GM23338 (cell line): ENCODE results near the gene ACTR2. TPM values are rescaled to one million over a fixed set of nuclear protein-coding genes. Genes with fewer than 3 reads are reported as not detected.

Source experiments
- ATAC-seq: fragments of 200-7000 bp; cut with Tn5 transposase; 3 replicates; pipeline ENCODE4 v1.9.1; 2020
- DNase-seq: peaks from one replicate; pipeline ENCODE4 v3.0.0-alpha.2; 2015; ENCODE audit warnings: low spot score
- H2AFZ ChIP-seq: fragments of 200-600 bp; sonication (generic); 2 replicates; pipeline ENCODE4 v1.8.0; 2016; ENCODE audit warnings: antibody characterized with exemption, mild to moderate bottlenecking, moderate library complexity
- H3F3A ChIP-seq: fragments of 200-600 bp; sonication (generic); replicated peaks from 2 replicates; pipeline ENCODE4 v1.8.0; 2017; ENCODE audit warnings: antibody characterized with exemption, mixed run types, low read depth
- H3K27ac ChIP-seq: fragments of 200-600 bp; sonication (generic); 2 replicates; pipeline ENCODE4 v1.6.1; 2016; ENCODE audit warnings: low read depth
- H3K27me3 ChIP-seq: fragments of 200-600 bp; sonication (generic); 2 replicates; pipeline ENCODE4 v1.8.0; 2016; ENCODE audit warnings: mild to moderate bottlenecking, mixed run types, moderate library complexity; ENCODE audit not compliant: insufficient read depth
- H3K36me3 ChIP-seq: fragments of 200-600 bp; sonication (generic); 2 replicates; pipeline ENCODE4 v1.8.0; 2016; ENCODE audit warnings: mild to moderate bottlenecking; ENCODE audit not compliant: insufficient read depth
- H3K4me1 ChIP-seq: fragments of 200-600 bp; sonication (generic); 2 replicates; pipeline ENCODE4 v1.8.0; 2016; ENCODE audit warnings: mild to moderate bottlenecking, moderate library complexity; ENCODE audit not compliant: insufficient read depth
- H3K4me2 ChIP-seq: fragments of 200-600 bp; sonication (generic); 2 replicates; pipeline ENCODE4 v1.7.1; 2017; ENCODE audit warnings: mixed run types
- H3K4me3 ChIP-seq: fragments of 200-600 bp; sonication (generic); 2 replicates; pipeline ENCODE4 v1.6.1; 2016; ENCODE audit warnings: mixed run types
- H3K79me2 ChIP-seq: fragments of 200-600 bp; sonication (generic); replicated peaks from 2 replicates; pipeline ENCODE4 v1.8.0; 2017; ENCODE audit warnings: mild to moderate bottlenecking; ENCODE audit not compliant: insufficient read depth
- H3K9me2 ChIP-seq: fragments of 200-600 bp; sonication (generic); 2 replicates; pipeline ENCODE4 v1.8.0; 2017; ENCODE audit not compliant: insufficient read depth
- H4K20me1 ChIP-seq: fragments of 200-600 bp; sonication (generic); replicated peaks from 2 replicates; pipeline ENCODE4 v1.8.0; 2017; ENCODE audit warnings: mild to moderate bottlenecking; ENCODE audit not compliant: insufficient read depth
- H3K27ac Mint-ChIP-seq: 2 replicates; pipeline ENCODE4 v1.8.0; 2020; ENCODE audit warnings: inconsistent platforms, mild to moderate bottlenecking, moderate library complexity, mixed read lengths
- H3K27me3 Mint-ChIP-seq: 3 replicates; pipeline ENCODE4 v1.8.0; 2022; ENCODE audit warnings: low read depth, mild to moderate bottlenecking, moderate library complexity, mixed read lengths, inconsistent platforms; ENCODE audit not compliant: insufficient read depth, poor library complexity
- H3K36me3 Mint-ChIP-seq: 3 replicates; pipeline ENCODE4 v1.8.0; 2021; ENCODE audit warnings: low read depth, mild to moderate bottlenecking, inconsistent platforms, moderate library complexity, mixed read lengths
- H3K4me1 Mint-ChIP-seq: 3 replicates; pipeline ENCODE4 v1.8.0; 2020; ENCODE audit warnings: mild to moderate bottlenecking, inconsistent platforms, mixed read lengths
- H3K4me3 Mint-ChIP-seq: 3 replicates; pipeline ENCODE4 v1.8.0; 2021; ENCODE audit warnings: moderate library complexity, mild to moderate bottlenecking, inconsistent platforms, mixed read lengths
- H3K9me3 Mint-ChIP-seq: 3 replicates; pipeline ENCODE4 v1.8.0; 2020; ENCODE audit warnings: moderate library complexity, mild to moderate bottlenecking, inconsistent platforms, mixed read lengths
- CREB1 ChIP-seq: fragments of 250-450 bp; sonication (Bioruptor Pico); IDR thresholded peaks from 2 replicates; pipeline ENCODE4 v1.5.0; 2020; ENCODE audit warnings: low read depth, mild to moderate bottlenecking, moderate library complexity
- CTCF ChIP-seq, 2 experiments: fragments of 200-600 bp in 1 of 2; sonication (generic) in 1 of 2; conservative IDR thresholded peaks; 2 replicates each; pipeline versions ENCODE4 v1.5.1 to v1.6.1; 2016 to 2017; ENCODE audit warnings: antibody characterized with exemption in 2 of 2, low read depth in 2 of 2, mild to moderate bottlenecking in 2 of 2, moderate library complexity in 1 of 2
- ETS1 ChIP-seq: IDR thresholded peaks from 2 replicates; pipeline ENCODE4 v1.6.1; 2016; ENCODE audit warnings: antibody characterized with exemption
- EZH2 ChIP-seq: fragments of 200-600 bp; sonication (generic); IDR thresholded peaks from one replicate; pipeline ENCODE4 v1.8.0; 2017; ENCODE audit warnings: antibody characterized with exemption, mild to moderate bottlenecking, low read depth; ENCODE audit not compliant: unreplicated experiment
- EZH2phosphoT487 ChIP-seq: fragments of 200-600 bp; sonication (generic); IDR thresholded peaks from one replicate; pipeline ENCODE4 v1.8.1; 2018; ENCODE audit warnings: antibody characterized with exemption; ENCODE audit not compliant: unreplicated experiment
- JUNB ChIP-seq: IDR thresholded peaks from one replicate; pipeline ENCODE4 v1.6.1; 2016; ENCODE audit warnings: antibody characterized with exemption; ENCODE audit not compliant: unreplicated experiment
- NANOG ChIP-seq: IDR thresholded peaks from 2 replicates; pipeline ENCODE4 v1.6.1; 2016; ENCODE audit warnings: antibody characterized with exemption, borderline replicate concordance
- POLR2AphosphoS5 ChIP-seq: IDR thresholded peaks from 2 replicates; pipeline ENCODE4 v1.6.1; 2016; ENCODE audit warnings: antibody characterized with exemption, low read depth
- REST ChIP-seq: IDR thresholded peaks from one replicate; pipeline ENCODE4 v1.6.1; 2018; ENCODE audit warnings: antibody characterized with exemption; ENCODE audit not compliant: unreplicated experiment
- STAT1 ChIP-seq: IDR thresholded peaks from one replicate; pipeline ENCODE4 v1.6.1; 2016; ENCODE audit warnings: antibody characterized with exemption; ENCODE audit not compliant: unreplicated experiment
- ZNF114 ChIP-seq: fragments of 250-450 bp; sonication (Bioruptor Pico); IDR thresholded peaks from 2 replicates; pipeline ENCODE4 v1.5.0; 2020; ENCODE audit warnings: mild to moderate bottlenecking, moderate library complexity
- ZNF331 ChIP-seq: fragments of 250-450 bp; sonication (Bioruptor Pico); IDR thresholded peaks from 2 replicates; pipeline ENCODE4 v1.5.0; 2020; ENCODE audit warnings: low read depth, mild to moderate bottlenecking, moderate library complexity
- polyA plus RNA-seq: library from polyadenylated mRNA; unstranded; fragments of >200 nt; fragmentation: Nextera tagmentation; extraction: Ambion mirVana; gene quantifications from 2 replicates; pipeline ENCODE4 v1.2.1, GENCODE V29; 2016
- total RNA-seq: library from RNA; depleted of rRNA; stranded (reverse); fragments of >200 nt; shearing (Covaris generic); gene quantifications from 2 replicates; pipeline ENCODE4 v1.2.3, GENCODE V29; 2014
- TF ChIP-seq, protein P1 (sequence below): fragments of 250-450 bp; sonication (Bioruptor Pico); IDR thresholded peaks from 2 replicates; pipeline ENCODE4 v1.5.0; 2020; ENCODE audit warnings: mild to moderate bottlenecking, moderate library complexity

The ACTR2 gene
- total and polyA plus RNA-seq, 2 experiments from 2014 or later, result 73.6 to 87.6 TPM

DNA sequence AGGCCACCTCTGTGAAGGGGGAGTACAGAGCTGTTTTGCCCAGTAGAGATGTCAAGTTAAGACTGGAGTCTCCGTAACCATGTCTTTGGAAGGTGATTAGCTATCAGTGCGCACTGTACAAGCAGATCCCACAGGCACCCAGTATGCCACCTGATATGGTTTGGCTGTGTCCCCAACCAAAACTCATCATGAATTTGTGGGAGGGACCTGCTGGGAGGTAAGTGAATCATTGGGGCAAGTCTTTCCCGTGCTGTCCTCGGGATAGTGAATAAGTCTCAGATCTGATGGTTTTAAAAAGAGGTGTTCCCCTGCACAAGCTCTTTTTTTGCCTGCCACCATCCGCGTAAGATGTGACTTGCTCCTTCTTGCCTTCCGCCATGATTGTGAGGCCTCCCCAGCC, 90.2 kb downstream of the ACTR2 start:
- Histone ChIP-seq H3K9me2 (no peaks in the 10 kb centered on the region), H3K4me2 (no peak overlapping the region), H3K27me3 (no peaks in the 10 kb centered on the region), H3K4me1 (no peaks in the 10 kb centered on the region), H3K36me3 (no peaks in the 10 kb centered on the region), H3K4me3 (no peak overlapping the region), H2AFZ (no peak overlapping the region), H4K20me1 (peaks cover 8% of the 10 kb centered on the region), H3K27ac (no peak overlapping the region), H3F3A (no peaks in the 10 kb centered on the region), H3K79me2 (no peaks in the 10 kb centered on the region)
- Mint-ChIP-seq H3K4me3 (no peak overlapping the region), H3K9me3 (no peaks in the 10 kb centered on the region), H3K4me1 (no peaks in the 10 kb centered on the region), H3K27ac (no peak overlapping the region), H3K36me3 (peaks cover 23% of the 10 kb centered on the region), H3K27me3 (peaks cover 13% of the 10 kb centered on the region)
- DNase-seq, result no peak
- TF ChIP-seq ETS1 (no peak), REST (no peak), CTCF (conservative IDR thresholded peaks at IDR 0.05; ENCODE audit: low read depth in 2 of 2) (no peak), EZH2 (no peak), JUNB (no peak), ZNF331 (CRISPR knock-in tag) (no peak), POLR2AphosphoS5 (no peak), STAT1 (no peak), NANOG (no peak), CREB1 (no peak), ZNF114 (CRISPR knock-in tag) (no peak), EZH2phosphoT487 (no peak)
- TF ChIP-seq, protein P1, sequence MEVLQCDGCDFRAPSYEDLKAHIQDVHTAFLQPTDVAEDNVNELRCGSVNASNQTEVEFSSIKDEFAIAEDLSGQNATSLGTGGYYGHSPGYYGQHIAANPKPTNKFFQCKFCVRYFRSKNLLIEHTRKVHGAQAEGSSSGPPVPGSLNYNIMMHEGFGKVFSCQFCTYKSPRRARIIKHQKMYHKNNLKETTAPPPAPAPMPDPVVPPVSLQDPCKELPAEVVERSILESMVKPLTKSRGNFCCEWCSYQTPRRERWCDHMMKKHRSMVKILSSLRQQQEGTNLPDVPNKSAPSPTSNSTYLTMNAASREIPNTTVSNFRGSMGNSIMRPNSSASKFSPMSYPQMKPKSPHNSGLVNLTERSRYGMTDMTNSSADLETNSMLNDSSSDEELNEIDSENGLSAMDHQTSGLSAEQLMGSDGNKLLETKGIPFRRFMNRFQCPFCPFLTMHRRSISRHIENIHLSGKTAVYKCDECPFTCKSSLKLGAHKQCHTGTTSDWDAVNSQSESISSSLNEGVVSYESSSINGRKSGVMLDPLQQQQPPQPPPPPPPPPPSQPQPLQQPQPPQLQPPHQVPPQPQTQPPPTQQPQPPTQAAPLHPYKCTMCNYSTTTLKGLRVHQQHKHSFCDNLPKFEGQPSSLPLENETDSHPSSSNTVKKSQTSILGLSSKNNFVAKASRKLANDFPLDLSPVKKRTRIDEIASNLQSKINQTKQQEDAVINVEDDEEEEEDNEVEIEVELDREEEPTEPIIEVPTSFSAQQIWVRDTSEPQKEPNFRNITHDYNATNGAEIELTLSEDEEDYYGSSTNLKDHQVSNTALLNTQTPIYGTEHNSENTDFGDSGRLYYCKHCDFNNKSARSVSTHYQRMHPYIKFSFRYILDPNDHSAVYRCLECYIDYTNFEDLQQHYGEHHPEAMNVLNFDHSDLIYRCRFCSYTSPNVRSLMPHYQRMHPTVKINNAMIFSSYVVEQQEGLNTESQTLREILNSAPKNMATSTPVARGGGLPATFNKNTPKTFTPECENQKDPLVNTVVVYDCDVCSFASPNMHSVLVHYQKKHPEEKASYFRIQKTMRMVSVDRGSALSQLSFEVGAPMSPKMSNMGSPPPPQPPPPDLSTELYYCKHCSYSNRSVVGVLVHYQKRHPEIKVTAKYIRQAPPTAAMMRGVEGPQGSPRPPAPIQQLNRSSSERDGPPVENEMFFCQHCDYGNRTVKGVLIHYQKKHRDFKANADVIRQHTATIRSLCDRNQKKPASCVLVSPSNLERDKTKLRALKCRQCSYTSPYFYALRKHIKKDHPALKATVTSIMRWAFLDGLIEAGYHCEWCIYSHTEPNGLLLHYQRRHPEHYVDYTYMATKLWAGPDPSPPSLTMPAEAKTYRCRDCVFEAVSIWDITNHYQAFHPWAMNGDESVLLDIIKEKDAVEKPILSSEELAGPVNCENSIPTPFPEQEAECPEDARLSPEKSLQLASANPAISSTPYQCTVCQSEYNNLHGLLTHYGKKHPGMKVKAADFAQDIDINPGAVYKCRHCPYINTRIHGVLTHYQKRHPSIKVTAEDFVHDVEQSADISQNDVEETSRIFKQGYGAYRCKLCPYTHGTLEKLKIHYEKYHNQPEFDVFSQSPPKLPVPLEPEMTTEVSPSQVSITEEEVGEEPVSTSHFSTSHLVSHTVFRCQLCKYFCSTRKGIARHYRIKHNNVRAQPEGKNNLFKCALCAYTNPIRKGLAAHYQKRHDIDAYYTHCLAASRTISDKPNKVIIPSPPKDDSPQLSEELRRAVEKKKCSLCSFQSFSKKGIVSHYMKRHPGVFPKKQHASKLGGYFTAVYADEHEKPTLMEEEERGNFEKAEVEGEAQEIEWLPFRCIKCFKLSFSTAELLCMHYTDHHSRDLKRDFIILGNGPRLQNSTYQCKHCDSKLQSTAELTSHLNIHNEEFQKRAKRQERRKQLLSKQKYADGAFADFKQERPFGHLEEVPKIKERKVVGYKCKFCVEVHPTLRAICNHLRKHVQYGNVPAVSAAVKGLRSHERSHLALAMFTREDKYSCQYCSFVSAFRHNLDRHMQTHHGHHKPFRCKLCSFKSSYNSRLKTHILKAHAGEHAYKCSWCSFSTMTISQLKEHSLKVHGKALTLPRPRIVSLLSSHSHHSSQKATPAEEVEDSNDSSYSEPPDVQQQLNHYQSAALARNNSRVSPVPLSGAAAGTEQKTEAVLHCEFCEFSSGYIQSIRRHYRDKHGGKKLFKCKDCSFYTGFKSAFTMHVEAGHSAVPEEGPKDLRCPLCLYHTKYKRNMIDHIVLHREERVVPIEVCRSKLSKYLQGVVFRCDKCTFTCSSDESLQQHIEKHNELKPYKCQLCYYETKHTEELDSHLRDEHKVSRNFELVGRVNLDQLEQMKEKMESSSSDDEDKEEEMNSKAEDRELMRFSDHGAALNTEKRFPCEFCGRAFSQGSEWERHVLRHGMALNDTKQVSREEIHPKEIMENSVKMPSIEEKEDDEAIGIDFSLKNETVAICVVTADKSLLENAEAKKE (CRISPR knock-in tag), result no peak
- ATAC-seq, result no peak
